Measurements from ENCODE around the gene ZNF148. TPM values are rescaled to one million over a fixed set of nuclear protein-coding genes. Genes with fewer than 3 reads are reported as not detected.

The ZNF148 gene
- total and polyA plus RNA-seq, 8 donors: 3.1 to 109 (median 10.6) TPM

GRCh38 chr3:125318167-125318865 lies 56.8 kb downstream of the ZNF148 start:
- no peak for DNase-seq
- no peaks in the 10 kb centered on the region for H3K9me3 ChIP-seq
- no peak overlapping the region for H3K4me3 ChIP-seq
- intact Hi-C loops (cut with DNase I; ENCODE audit: low total_unique reads): no loop called here
- TF ChIP-seq POLR2AphosphoS5 (IDR thresholded peaks at IDR 0.05) (no peak), EP300 (IDR thresholded peaks at IDR 0.05) (no peak)
- peaks cover 0 to 27% (median 11%) of the 10 kb centered on the region in 4 donors for H3K36me3 ChIP-seq
- H3K4me1 ChIP-seq: peaks cover 0 to 13% (median 3%) of the 10 kb centered on the region in 4 donors
- no peak overlapping the region for H3K27ac ChIP-seq
- H3K27me3 ChIP-seq: no peaks in the 10 kb centered on the region
- 84 to 90% (median 87%) methylated on average over 4 of the region's 4 CpGs for WGBS, 5 donors

- Histone ChIP-seq H3K4me3 (no peak overlapping the region), H3K27ac (no peak overlapping the region), H3K4me1 (peaks cover 0 to 13% (median 3%) of the 10 kb centered on the region in 4 donors), H3K9me3 (no peaks in the 10 kb centered on the region), H3K36me3 (peaks cover 0 to 28% (median 15%) of the 10 kb centered on the region in 4 donors), H3K27me3 (no peaks in the 10 kb centered on the region)
- DNase-seq: no peak
- WGBS, 5 donors: 84 to 94% (median 92%) methylated on average over 1 of the region's 1 CpG
- TF ChIP-seq EP300 (IDR thresholded peaks at IDR 0.05) (no peak), CTCF (IDR thresholded peaks at IDR 0.05) (no peak), POLR2A (IDR thresholded peaks at IDR 0.05) (no peak), POLR2AphosphoS5 (IDR thresholded peaks at IDR 0.05) (no peak)
- intact Hi-C loops (cut with DNase I; ENCODE audit: low total_unique reads): no loop called here
Measured at GRCh38 chr3:125317761-125318160, 57.4 kb downstream of the ZNF148 start.

GRCh38 chr3:125316949-125317348 lies 58.2 kb downstream of the ZNF148 start:
- no peak for DNase-seq
- no peak overlapping the region for H3K27ac ChIP-seq
- no peaks in the 10 kb centered on the region for H3K9me3 ChIP-seq
- peaks cover 0 to 13% (median 3%) of the 10 kb centered on the region in 4 donors for H3K4me1 ChIP-seq
- H3K27me3 ChIP-seq: no peaks in the 10 kb centered on the region
- no peak overlapping the region for H3K4me3 ChIP-seq
- peaks cover 0 to 29% (median 20%) of the 10 kb centered on the region in 4 donors for H3K36me3 ChIP-seq
- intact Hi-C loops (cut with DNase I; ENCODE audit: low total_unique reads): no loop called here
- TF ChIP-seq POLR2A (IDR thresholded peaks at IDR 0.05) (no peak), CTCF (IDR thresholded peaks at IDR 0.05) (no peak), EP300 (IDR thresholded peaks at IDR 0.05) (no peak), POLR2AphosphoS5 (IDR thresholded peaks at IDR 0.05) (no peak)

GRCh38 chr3:125316246-125316645 lies 58.9 kb downstream of the ZNF148 start:
- Histone ChIP-seq H3K4me1 (peaks cover 0 to 14% (median 3%) of the 10 kb centered on the region in 4 donors), H3K27ac (no peak overlapping the region), H3K36me3 (peaks cover 0 to 28% (median 22%) of the 10 kb centered on the region in 4 donors), H3K4me3 (no peak overlapping the region), H3K27me3 (no peaks in the 10 kb centered on the region), H3K9me3 (no peaks in the 10 kb centered on the region)
- TF ChIP-seq CTCF (IDR thresholded peaks at IDR 0.05) (no peak), POLR2A (IDR thresholded peaks at IDR 0.05) (no peak)
- intact Hi-C loops (cut with DNase I; ENCODE audit: low total_unique reads): no loop called here
- no peak for DNase-seq
- 90 to 100% (median 97%) methylated on average over 1 of the region's 1 CpG for WGBS, 5 donors

- 92 to 96% (median 95%) methylated on average over 6 of the region's 6 CpGs for WGBS, 5 donors
- no peaks in the 10 kb centered on the region for H3K27me3 ChIP-seq
- H3K4me1 ChIP-seq: peaks cover 0 to 17% (median under 1%) of the 10 kb centered on the region in 4 donors
- intact Hi-C loops (cut with DNase I; ENCODE audit: low total_unique reads): no loop called here
- TF ChIP-seq EP300 (IDR thresholded peaks at IDR 0.05) (no peak), POLR2AphosphoS5 (IDR thresholded peaks at IDR 0.05) (no peak), POLR2A (IDR thresholded peaks at IDR 0.05) (no peak), CTCF (IDR thresholded peaks at IDR 0.05) (no peak)
- no peaks in the 10 kb centered on the region for H3K9me3 ChIP-seq
- H3K27ac ChIP-seq: no peak overlapping the region
- H3K36me3 ChIP-seq: peaks cover 0 to 37% (median 25%) of the 10 kb centered on the region in 4 donors
- DNase-seq: no peak
- H3K4me3 ChIP-seq: no peak overlapping the region
Measured at GRCh38 chr3:125313060-125313635, 62.0 kb downstream of the ZNF148 start.

Data from stomach (tissue), 9 donors.